22Rv1 (cell line): Measurements from ENCODE around the gene DPF3.

Experiments used
- CTCF ChIP-seq: fragments of 450-650 bp; IDR thresholded peaks from 2 replicates; pipeline ENCODE4 v1.5.1; 2017; ENCODE audit warnings: mild to moderate bottlenecking
- ZFX ChIP-seq: fragments of 450-650 bp; IDR thresholded peaks from 2 replicates; pipeline ENCODE4 v1.6.1; 2017; ENCODE audit warnings: antibody characterized with exemption, borderline replicate concordance

GRCh38 chr14:72743626-72744025 is 150.3 kb downstream of the DPF3 start:
- TF ChIP-seq CTCF (no peak), ZFX (no peak)
